PFSK-1 (cell line): ENCODE results near the gene WDR64.

Source experiments
- FOXP2 ChIP-seq: optimal IDR thresholded peaks from 2 replicates; pipeline ENCODE3; 2011; ENCODE audit warnings: borderline replicate concordance, control low read depth, inconsistent platforms; ENCODE audit not compliant: insufficient read depth; ENCODE audit errors: extremely low read length, extremely low read depth
- POLR2AphosphoS5 ChIP-seq: IDR thresholded peaks from 2 replicates; pipeline ENCODE4 v1.6.1; 2012; ENCODE audit warnings: low read depth, mild to moderate bottlenecking, control low read depth, low read length, moderate library complexity
- SIN3A ChIP-seq: IDR thresholded peaks from 2 replicates; pipeline ENCODE4 v1.6.1; 2012; ENCODE audit warnings: mild to moderate bottlenecking, low read length, moderate library complexity, borderline replicate concordance; ENCODE audit not compliant: insufficient read depth
- TAF1 ChIP-seq: IDR thresholded peaks from 2 replicates; pipeline ENCODE4 v1.6.1; 2012; ENCODE audit warnings: low read length, control low read depth, borderline replicate concordance; ENCODE audit not compliant: insufficient read depth
- TF ChIP-seq, protein P1 (sequence below), 2 experiments: IDR thresholded peaks; 2 replicates each; pipeline versions ENCODE4 v1.6.1 to v1.8.0; 2011 to 2012; ENCODE audit warnings: low read depth in 2 of 2, low read length in 2 of 2, control low read depth in 1 of 2, inconsistent platforms in 1 of 2, mild to moderate bottlenecking in 1 of 2, moderate library complexity in 1 of 2; ENCODE audit not compliant: insufficient read depth in 1 of 2

The WDR64 gene

DNA sequence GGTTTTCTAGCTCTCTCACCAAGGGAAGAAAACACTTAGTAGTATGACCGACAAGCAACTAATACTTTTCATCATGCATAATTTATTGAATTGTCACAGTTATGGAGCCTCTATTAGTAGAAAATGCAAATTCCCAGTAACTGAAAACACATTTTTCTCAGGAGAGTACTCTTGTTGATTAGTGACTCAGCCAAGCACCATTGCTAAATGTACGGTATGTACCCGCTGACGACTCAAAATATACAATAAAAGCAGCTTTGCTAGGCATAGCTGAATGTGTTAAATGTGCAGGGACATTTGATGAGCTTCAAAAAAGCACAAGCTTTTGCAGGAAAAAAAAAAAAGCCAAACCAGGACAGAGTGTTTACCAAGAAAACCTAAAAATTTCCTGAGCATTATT, 63.9 kb downstream of the WDR64 start:
- TF ChIP-seq, protein P1, sequence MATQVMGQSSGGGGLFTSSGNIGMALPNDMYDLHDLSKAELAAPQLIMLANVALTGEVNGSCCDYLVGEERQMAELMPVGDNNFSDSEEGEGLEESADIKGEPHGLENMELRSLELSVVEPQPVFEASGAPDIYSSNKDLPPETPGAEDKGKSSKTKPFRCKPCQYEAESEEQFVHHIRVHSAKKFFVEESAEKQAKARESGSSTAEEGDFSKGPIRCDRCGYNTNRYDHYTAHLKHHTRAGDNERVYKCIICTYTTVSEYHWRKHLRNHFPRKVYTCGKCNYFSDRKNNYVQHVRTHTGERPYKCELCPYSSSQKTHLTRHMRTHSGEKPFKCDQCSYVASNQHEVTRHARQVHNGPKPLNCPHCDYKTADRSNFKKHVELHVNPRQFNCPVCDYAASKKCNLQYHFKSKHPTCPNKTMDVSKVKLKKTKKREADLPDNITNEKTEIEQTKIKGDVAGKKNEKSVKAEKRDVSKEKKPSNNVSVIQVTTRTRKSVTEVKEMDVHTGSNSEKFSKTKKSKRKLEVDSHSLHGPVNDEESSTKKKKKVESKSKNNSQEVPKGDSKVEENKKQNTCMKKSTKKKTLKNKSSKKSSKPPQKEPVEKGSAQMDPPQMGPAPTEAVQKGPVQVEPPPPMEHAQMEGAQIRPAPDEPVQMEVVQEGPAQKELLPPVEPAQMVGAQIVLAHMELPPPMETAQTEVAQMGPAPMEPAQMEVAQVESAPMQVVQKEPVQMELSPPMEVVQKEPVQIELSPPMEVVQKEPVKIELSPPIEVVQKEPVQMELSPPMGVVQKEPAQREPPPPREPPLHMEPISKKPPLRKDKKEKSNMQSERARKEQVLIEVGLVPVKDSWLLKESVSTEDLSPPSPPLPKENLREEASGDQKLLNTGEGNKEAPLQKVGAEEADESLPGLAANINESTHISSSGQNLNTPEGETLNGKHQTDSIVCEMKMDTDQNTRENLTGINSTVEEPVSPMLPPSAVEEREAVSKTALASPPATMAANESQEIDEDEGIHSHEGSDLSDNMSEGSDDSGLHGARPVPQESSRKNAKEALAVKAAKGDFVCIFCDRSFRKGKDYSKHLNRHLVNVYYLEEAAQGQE (IDR thresholded peaks at IDR 0.05; ENCODE audit: insufficient read depth in 1 of 2, low read depth in 2 of 2, low read length in 2 of 2) = no peak
- TF ChIP-seq FOXP2 = no peak
- no peak for TF ChIP-seq TAF1
- no peak for TF ChIP-seq POLR2AphosphoS5
- TF ChIP-seq SIN3A = no peak

DNA sequence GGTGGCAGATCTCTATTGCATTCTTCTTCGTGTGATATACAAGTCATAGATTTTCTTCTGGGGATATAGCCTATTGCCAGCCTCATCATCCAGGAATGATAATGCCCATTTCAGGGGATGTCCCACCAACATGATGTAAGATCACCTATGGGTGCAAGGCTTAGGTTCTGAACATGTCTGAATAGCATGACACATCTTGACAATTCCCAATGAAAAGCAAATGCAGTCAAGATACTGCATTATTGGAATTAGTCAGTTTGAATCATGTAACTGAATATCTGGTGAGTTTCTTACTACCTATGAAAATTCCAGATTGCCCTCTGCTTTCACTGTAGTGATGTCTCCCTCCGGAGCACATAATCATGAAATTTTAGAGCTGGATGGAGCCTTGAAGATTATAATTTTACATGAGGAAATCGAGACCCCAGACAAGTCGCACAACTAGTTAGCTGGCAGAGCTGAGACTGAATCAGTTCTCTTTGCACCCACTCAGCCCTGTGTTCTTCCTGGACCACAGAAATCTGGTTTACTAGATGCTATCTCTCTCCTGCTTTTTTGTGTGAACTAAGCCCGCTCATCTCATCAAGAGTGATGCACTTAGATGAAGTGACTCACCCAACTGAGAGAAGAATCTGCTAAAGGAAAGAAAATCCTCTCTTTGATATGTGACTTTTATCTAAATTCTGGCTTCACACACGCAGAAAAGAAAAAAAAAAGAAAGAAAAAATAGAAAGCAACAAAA, 65.0 kb downstream of the WDR64 start:
- TF ChIP-seq, protein P1 (IDR thresholded peaks at IDR 0.05; ENCODE audit: insufficient read depth in 1 of 2, low read depth in 2 of 2, low read length in 2 of 2) = no peak
- TF ChIP-seq FOXP2 (no peak), POLR2AphosphoS5 (no peak), TAF1 (no peak), SIN3A (no peak)

DNA sequence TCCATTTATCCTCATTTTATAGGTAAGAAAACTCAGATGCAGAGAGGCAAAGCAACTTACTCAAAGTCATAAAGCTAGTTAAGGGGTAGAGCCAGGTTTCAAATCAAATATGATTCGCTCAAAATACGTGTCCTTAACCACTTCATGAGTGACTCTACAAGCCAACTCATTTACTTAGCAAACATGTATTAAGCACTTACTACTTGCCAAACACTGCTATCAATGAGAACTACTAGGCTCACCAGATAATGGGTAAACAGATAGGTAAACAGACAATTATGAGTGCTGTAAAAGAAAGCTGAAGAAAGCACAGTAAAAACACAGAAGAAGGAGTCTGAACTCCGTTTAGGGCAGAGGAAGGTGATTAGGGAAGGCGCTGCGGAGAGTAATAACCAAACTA, 65.9 kb downstream of the WDR64 start:
- no peak for TF ChIP-seq FOXP2
- TF ChIP-seq, protein P1 (IDR thresholded peaks at IDR 0.05; ENCODE audit: insufficient read depth in 1 of 2, low read depth in 2 of 2, low read length in 2 of 2) = no peak
- no peak for TF ChIP-seq SIN3A
- no peak for TF ChIP-seq POLR2AphosphoS5
- TF ChIP-seq TAF1 = no peak

DNA sequence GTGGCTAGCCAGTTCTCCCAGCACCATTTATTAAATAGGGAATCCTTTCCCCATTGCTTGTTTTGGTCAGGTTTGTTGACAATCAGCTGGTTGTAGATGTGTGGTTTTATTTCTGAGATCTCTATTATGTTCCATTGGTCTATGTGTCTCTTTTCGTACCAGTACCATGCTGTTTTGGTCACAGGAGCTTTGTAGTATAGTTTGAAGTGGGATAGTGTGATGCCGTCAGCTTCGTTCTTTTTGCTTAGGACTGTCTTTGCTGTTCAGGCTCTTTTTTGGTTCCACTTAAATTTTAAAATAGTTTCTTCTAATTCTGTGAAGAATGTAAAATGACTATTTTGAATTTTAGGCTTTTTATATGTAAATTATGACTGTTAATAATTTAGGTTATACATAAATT, 68.9 kb downstream of the WDR64 start:
- TF ChIP-seq TAF1 = no peak
- TF ChIP-seq, protein P1 (IDR thresholded peaks at IDR 0.05; ENCODE audit: insufficient read depth in 1 of 2, low read depth in 2 of 2, low read length in 2 of 2) = no peak
- no peak for TF ChIP-seq POLR2AphosphoS5
- no peak for TF ChIP-seq SIN3A
- TF ChIP-seq FOXP2 = no peak
